ENCODE data around the gene SCP2D1. TPM values are rescaled to one million over a fixed set of nuclear protein-coding genes. Genes with fewer than 3 reads are reported as not detected.

SCP2D1 gene
- total RNA-seq, 1 experiment from 2014 or later = not detected

GRCh38 chr20:18852318-18852717 lies 38.7 kb downstream of the SCP2D1 start:
- DNase-seq (ENCODE audit: low read depth, low spot score) = no peak
- in situ Hi-C loops (cut with HindIII; ENCODE audit: low pct_unique_long_range_greater_than_20kb, low sequenced_read_pairs) = no loop called here

GRCh38 chr20:18853216-18853615 lies 39.6 kb downstream of the SCP2D1 start:
- no peak for DNase-seq (ENCODE audit: low read depth, low spot score)
- in situ Hi-C loops (cut with HindIII; ENCODE audit: low pct_unique_long_range_greater_than_20kb, low sequenced_read_pairs) = no loop called here

GRCh38 chr20:18853946-18854646 lies 40.5 kb downstream of the SCP2D1 start:
- in situ Hi-C loops (cut with HindIII; ENCODE audit: low pct_unique_long_range_greater_than_20kb, low sequenced_read_pairs) = no loop called here

GRCh38 chr20:18855882-18856281 lies 42.3 kb downstream of the SCP2D1 start:
- DNase-seq (ENCODE audit: low read depth, low spot score) = no peak
- in situ Hi-C loops (cut with HindIII; ENCODE audit: low pct_unique_long_range_greater_than_20kb, low sequenced_read_pairs) = no loop called here

More at GRCh38 chr20:18853946-18854646, 40.5 kb downstream of the SCP2D1 start:
- DNase-seq (ENCODE audit: low read depth, low spot score) = no peak

- in situ Hi-C loops (cut with HindIII; ENCODE audit: low pct_unique_long_range_greater_than_20kb, low sequenced_read_pairs) = no loop called here
- no peak for DNase-seq (ENCODE audit: low read depth, low spot score)
Observed at GRCh38 chr20:18856873-18857272, 43.3 kb downstream of the SCP2D1 start.

- in situ Hi-C loops (cut with HindIII; ENCODE audit: low pct_unique_long_range_greater_than_20kb, low sequenced_read_pairs) = no loop called here
- DNase-seq (ENCODE audit: low read depth, low spot score) = no peak
Observed at GRCh38 chr20:18857640-18858039, 44.1 kb downstream of the SCP2D1 start.

- DNase-seq (ENCODE audit: low read depth, low spot score) = no peak
- in situ Hi-C loops (cut with HindIII; ENCODE audit: low pct_unique_long_range_greater_than_20kb, low sequenced_read_pairs) = no loop called here
Observed at GRCh38 chr20:18858816-18859215, 45.2 kb downstream of the SCP2D1 start.

Other genes starting within 250 kb of the SCP2D1 start
- 148 and 171 TPM in 2 replicates for gene SMIM26, start 246.4 kb upstream of the SCP2D1 start, total RNA-seq (2014; rRNA removed; shearing (Covaris generic))
- 70.4 and 82.0 TPM in 2 replicates for gene DTD1, start 225.7 kb upstream of the SCP2D1 start, total RNA-seq (2014; rRNA removed; shearing (Covaris generic))

Measured in SK-MEL-5 (cell line).